ENCODE results near the gene WDFY2.
A peak's percentile ranks its signal among the peaks of the same experiment; 100 is the strongest.

WDFY2 gene

DNA sequence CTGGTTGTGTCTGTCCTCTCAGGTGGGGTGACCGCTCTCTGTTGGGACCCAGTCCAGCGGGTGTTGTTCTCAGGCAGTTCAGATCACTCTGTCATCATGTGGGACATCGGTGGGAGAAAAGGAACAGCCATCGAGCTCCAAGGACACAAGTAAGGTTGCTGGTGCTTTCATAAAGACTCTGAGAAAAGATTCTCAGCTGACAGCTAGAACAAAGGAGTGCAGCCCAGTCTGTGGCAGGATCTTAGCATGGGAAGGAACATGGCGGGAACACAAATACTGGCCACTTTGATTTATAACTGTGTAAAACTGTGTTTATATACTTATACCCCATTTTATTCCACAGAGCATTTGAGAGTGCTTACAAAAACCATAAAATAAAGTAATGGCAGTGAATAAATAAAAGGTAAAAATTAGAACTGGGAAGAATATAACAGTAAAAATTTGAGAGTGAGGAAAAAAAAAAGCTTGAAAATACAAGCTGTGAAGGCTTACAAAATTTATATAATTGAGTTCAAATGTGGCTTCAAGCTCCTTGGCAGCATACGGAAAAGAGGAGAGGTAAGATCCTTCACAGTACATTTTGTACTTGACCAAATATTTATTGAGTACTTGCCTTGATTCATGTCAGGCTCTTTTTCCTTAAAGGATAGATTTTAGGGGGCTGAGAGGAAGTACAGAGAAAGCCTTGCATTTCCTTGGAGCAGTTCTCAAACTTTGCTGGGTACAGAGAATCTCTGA lies 154.9 kb downstream of the WDFY2 start:
- H3K27ac ChIP-seq = peak overlapping the region; percentile 87
- TF ChIP-seq, protein P1, sequence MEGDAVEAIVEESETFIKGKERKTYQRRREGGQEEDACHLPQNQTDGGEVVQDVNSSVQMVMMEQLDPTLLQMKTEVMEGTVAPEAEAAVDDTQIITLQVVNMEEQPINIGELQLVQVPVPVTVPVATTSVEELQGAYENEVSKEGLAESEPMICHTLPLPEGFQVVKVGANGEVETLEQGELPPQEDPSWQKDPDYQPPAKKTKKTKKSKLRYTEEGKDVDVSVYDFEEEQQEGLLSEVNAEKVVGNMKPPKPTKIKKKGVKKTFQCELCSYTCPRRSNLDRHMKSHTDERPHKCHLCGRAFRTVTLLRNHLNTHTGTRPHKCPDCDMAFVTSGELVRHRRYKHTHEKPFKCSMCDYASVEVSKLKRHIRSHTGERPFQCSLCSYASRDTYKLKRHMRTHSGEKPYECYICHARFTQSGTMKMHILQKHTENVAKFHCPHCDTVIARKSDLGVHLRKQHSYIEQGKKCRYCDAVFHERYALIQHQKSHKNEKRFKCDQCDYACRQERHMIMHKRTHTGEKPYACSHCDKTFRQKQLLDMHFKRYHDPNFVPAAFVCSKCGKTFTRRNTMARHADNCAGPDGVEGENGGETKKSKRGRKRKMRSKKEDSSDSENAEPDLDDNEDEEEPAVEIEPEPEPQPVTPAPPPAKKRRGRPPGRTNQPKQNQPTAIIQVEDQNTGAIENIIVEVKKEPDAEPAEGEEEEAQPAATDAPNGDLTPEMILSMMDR (conservative IDR thresholded peaks at IDR 0.05) = no peak

DNA sequence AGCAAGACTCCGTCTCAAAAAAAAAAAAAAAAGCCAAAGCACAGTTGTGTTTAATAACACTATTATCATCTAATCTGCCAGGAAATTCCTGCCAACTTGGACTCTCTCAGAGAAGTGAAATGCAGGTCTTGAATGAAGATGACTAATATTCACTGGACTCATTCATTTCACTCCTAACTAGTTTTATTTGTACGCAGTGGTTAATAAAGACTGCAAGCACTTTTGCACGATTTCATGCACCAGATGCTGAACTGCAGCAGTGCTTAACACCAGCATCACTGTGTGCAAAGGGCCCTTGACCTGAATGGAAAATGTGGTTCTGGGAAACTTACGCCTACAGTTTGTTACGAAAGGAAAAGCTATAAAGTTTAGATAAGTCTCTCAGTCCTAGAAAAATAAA lies 156.4 kb downstream of the WDFY2 start:
- TF ChIP-seq, protein P1 (conservative IDR thresholded peaks at IDR 0.05) = no peak
- H3K27ac ChIP-seq = peak overlapping the region; percentile 87; the same call in 1 of the 2 replicates

DNA sequence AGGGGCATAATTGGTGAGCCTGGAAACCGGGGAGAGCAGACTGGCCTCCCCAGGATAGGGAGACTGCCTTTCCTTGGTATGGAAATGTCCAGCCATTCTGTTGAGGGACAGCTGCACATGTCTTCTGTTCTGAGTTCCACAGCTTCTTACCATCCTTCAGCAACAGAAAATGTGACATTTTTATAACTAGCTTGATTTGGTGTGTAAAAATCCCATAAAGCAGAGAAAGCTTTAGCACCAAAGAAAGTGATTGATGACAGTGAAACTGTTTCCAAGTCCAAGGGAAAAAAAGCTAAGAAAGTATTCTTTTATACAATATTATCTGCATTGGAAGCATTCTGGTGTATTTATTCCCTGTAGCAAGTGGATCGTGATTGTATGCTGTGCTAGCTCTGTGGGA lies 157.8 kb downstream of the WDFY2 start:
- TF ChIP-seq, protein P1 (conservative IDR thresholded peaks at IDR 0.05) = no peak
- no peak overlapping the region for H3K27ac ChIP-seq

DNA sequence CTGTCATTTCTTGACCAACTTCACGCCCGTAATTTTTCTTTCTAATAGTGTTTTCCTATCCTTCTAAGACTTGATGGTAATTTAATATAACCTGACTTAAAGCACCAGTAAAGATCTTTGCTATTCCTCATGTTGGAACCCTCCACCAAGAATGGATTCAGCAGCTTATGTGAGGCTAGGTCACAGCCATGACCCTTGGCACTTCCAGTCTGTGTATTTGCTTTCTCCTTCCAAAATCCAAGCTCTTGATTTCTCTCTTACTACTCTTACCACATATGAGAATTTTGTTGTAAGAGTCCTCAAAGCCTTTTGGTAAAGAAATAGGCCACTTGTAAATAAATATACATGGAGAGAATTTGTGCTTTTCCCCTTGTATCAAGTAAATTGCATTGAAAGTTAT lies 158.3 kb downstream of the WDFY2 start:
- H3K27ac ChIP-seq = no peak overlapping the region
- TF ChIP-seq, protein P1 (conservative IDR thresholded peaks at IDR 0.05) = no peak

DNA sequence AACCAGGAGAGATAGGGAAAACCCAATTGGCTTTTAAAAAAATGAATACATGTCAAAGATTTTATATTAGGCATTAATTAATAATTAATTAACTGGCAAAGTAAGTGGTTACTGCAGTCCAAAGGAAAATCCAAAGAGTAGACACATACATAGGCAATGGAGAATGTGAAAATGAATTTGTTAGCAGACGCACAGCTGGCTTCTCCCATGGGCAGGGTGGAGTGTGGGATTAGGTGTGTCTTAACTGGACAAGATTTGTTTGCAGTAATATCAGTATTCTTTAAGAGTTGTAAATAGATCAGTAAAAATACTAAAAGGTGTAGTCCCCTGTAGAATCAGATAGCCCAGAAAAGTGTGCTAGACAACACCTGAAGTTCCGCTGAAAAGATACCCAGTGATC lies 161.0 kb downstream of the WDFY2 start:
- peak overlapping the region; percentile 25; the same call in 1 of the 2 replicates for H3K27ac ChIP-seq
- TF ChIP-seq, protein P1 (conservative IDR thresholded peaks at IDR 0.05) = no peak

DNA sequence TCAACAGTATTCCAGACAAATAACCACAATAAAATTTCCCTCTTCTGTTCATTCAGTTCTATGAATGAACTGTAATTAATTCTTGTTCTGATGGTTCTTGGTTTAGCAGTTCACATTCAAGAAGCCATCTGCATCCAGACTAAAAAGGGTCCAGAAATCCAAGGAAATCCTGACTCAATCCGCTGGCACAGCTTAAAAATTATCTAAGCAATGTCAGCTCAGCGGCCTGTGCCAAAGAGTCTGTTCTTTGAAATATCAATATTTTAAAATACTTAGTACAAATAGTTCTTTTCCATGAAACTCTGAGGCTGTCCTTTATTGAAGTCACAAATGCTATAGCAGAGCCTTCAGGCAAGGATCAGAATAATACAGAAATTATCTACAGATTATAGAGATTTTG lies 162.5 kb downstream of the WDFY2 start:
- TF ChIP-seq, protein P1 (conservative IDR thresholded peaks at IDR 0.05) = no peak
- H3K27ac ChIP-seq = no peak overlapping the region

DNA sequence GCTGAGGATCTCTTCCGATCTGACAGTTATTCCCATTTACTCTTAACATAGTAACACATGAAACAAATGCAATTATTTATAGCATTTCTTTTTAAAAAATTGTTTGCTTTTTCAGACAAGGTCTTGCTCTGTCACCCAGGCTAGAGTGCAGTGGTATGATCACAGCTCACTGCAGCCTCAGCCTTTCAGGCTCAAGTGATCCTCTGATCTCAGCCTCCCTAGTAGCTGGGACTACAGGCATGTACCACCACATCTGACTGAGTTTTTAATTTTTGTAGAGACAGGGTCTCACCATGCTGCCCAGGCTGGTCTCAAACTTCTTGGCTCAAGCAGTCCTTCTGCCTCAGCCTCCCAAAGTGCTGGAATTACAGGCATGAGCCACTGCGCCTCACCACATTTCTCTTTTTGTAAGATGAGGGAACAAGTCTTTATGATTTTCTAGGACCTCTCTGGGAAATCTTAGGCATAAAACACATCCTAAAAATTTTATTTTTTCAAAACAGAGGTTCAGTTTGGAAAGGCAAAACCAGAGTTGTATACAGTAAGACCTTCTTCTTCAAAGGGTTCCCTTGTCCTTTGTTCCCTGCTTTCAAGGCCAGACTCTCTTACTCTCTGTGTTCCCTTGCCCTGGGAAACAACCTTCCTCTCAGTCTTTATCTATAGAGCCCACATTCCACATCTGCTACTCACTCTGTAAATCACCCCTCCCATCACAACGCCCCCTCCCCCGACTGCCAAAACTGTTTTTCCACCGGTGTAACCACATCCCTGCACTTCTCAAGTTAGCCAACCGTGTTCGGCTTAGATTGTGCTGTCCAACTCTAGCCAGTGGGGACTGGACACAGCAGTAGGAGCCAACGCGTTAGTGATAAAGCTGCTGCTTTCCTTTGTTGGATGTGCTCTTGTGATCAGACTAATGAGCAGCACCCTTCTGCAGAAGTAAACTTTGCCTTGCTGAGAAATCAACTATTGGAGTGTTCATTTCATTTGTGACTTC lies 163.5 kb downstream of the WDFY2 start:
- TF ChIP-seq, protein P1 (conservative IDR thresholded peaks at IDR 0.05) = no peak
- H3K27ac ChIP-seq = no peak overlapping the region

Data from VCaP (cell line).